Thymus (tissue), 11 donors: ENCODE results near the gene HSP90B1. TPM values are rescaled to one million over a fixed set of nuclear protein-coding genes. Genes with fewer than 3 reads are reported as not detected.

Experiments
- DNase-seq, 9 donors: peaks; one replicate each; pipeline ENCODE4 v3.0.0-alpha.2; 2013; ENCODE audit warnings: low spot score in 9 of 9, low read depth in 6 of 9, missing footprints in 1 of 9
- H3K27ac ChIP-seq, 2 donors: one replicate each; pipeline ENCODE4 v1.5.1; 2013; ENCODE audit warnings: control low read depth in 1 of 2, low read depth in 1 of 2, low read length in 1 of 2, mild to moderate bottlenecking in 1 of 2, moderate library complexity in 1 of 2
- H3K27me3 ChIP-seq, 2 donors: one replicate each; pipeline ENCODE4 v1.5.1; 2013; ENCODE audit warnings: low read length in 1 of 2; ENCODE audit not compliant: control insufficient read depth in 2 of 2, insufficient read depth in 1 of 2
- H3K36me3 ChIP-seq, 2 donors: one replicate each; pipeline ENCODE4 v1.5.1; 2013; ENCODE audit warnings: low read length in 1 of 2, mild to moderate bottlenecking in 1 of 2, moderate library complexity in 1 of 2; ENCODE audit not compliant: control insufficient read depth in 2 of 2, insufficient read depth in 2 of 2
- H3K4me1 ChIP-seq, 2 donors: one replicate each; pipeline ENCODE4 v1.5.1; 2013; ENCODE audit warnings: low read length in 2 of 2; ENCODE audit not compliant: control insufficient read depth in 2 of 2, insufficient read depth in 2 of 2
- H3K4me3 ChIP-seq, 2 donors: one replicate each; pipeline ENCODE4 v1.5.1; 2013; ENCODE audit warnings: low read length in 2 of 2, control low read depth in 1 of 2, mild to moderate bottlenecking in 1 of 2
- H3K9me3 ChIP-seq, 2 donors: one replicate each; pipeline ENCODE4 v1.5.1; 2013; ENCODE audit warnings: low read length in 1 of 2, mild to moderate bottlenecking in 1 of 2; ENCODE audit not compliant: control insufficient read depth in 2 of 2, insufficient read depth in 1 of 2
- WGBS: extraction: QIAGEN DNeasy Blood & Tissue Kit; methylation state at CpG from one replicate; pipeline ENCODE4 v1.1.7; 2013; 5-methylcytosine and 5-hydroxymethylcytosine counted together
- polyA plus RNA-seq: library from polyadenylated mRNA; stranded (reverse); fragments of 200-250 nt; gene quantifications from one replicate; pipeline ENCODE4 v1.2.3, GENCODE V29; 2013
- total RNA-seq: library from RNA; stranded (reverse); fragments of 120-200 nt; gene quantifications from one replicate; pipeline ENCODE4 v1.2.4, GENCODE V29; 2013
- donor health status: healthy.

The HSP90B1 gene
- total and polyA plus RNA-seq, 2 donors = 309 to 467 TPM

GRCh38 chr12:103897316-103897715 is 32.9 kb upstream of the HSP90B1 start:
- H3K27me3 ChIP-seq = no peaks in the 10 kb centered on the region
- H3K4me3 ChIP-seq = no peak overlapping the region
- no peaks in the 10 kb centered on the region for H3K36me3 ChIP-seq
- no peaks in the 10 kb centered on the region for H3K9me3 ChIP-seq
- no peak for DNase-seq
- peaks cover 16 to 20% of the 10 kb centered on the region in 2 donors for H3K4me1 ChIP-seq
- WGBS = 77% methylated on average over 3 of the region's 3 CpGs
- H3K27ac ChIP-seq = no peak overlapping the region

- Histone ChIP-seq H3K36me3 (no peaks in the 10 kb centered on the region), H3K4me1 (peaks cover 35 to 53% of the 10 kb centered on the region in 2 donors), H3K9me3 (peaks cover 0 to 4% of the 10 kb centered on the region in 2 donors), H3K4me3 (no peak overlapping the region), H3K27me3 (no peaks in the 10 kb centered on the region), H3K27ac (peak overlapping the region; percentile 84 to 94)
- peak; percentile 65 to 95 (median 82) for DNase-seq
- WGBS = 58% methylated on average over 7 of the region's 7 CpGs
These were observed 28.6 kb upstream of the HSP90B1 start for GRCh38 chr12:103901518-103902173.

GRCh38 chr12:103903993-103904392 is 26.2 kb upstream of the HSP90B1 start:
- Histone ChIP-seq H3K27ac (no peak overlapping the region), H3K4me1 (peaks cover 35 to 65% of the 10 kb centered on the region in 2 donors), H3K36me3 (no peaks in the 10 kb centered on the region), H3K4me3 (no peak overlapping the region), H3K9me3 (peaks cover 0 to 4% of the 10 kb centered on the region in 2 donors), H3K27me3 (no peaks in the 10 kb centered on the region)
- WGBS = 96% methylated on average over 1 of the region's 1 CpG
- no peak for DNase-seq

GRCh38 chr12:103905730-103906349 is 24.4 kb upstream of the HSP90B1 start:
- Histone ChIP-seq H3K27ac (no peak overlapping the region), H3K4me1 (peaks cover 30 to 60% of the 10 kb centered on the region in 2 donors), H3K4me3 (no peak overlapping the region), H3K36me3 (no peaks in the 10 kb centered on the region), H3K9me3 (peaks cover 0 to 4% of the 10 kb centered on the region in 2 donors), H3K27me3 (no peaks in the 10 kb centered on the region)
- no peak for DNase-seq
- 85% methylated on average over 4 of the region's 4 CpGs for WGBS

GRCh38 chr12:103908246-103908541 is 22.0 kb upstream of the HSP90B1 start:
- Histone ChIP-seq H3K9me3 (peaks cover 0 to 4% of the 10 kb centered on the region in 2 donors), H3K4me1 (peaks cover 11 to 37% of the 10 kb centered on the region in 2 donors), H3K4me3 (no peak overlapping the region), H3K36me3 (no peaks in the 10 kb centered on the region), H3K27me3 (no peaks in the 10 kb centered on the region), H3K27ac (no peak overlapping the region)
- no peak for DNase-seq

- Histone ChIP-seq H3K9me3 (peaks cover 0 to 4% of the 10 kb centered on the region in 2 donors), H3K36me3 (no peaks in the 10 kb centered on the region), H3K4me3 (no peak overlapping the region), H3K27ac (no peak overlapping the region), H3K4me1 (peaks cover 11 to 30% of the 10 kb centered on the region in 2 donors), H3K27me3 (no peaks in the 10 kb centered on the region)
- 87% methylated on average over 2 of the region's 2 CpGs for WGBS
- DNase-seq = no peak
These were observed 21.3 kb upstream of the HSP90B1 start for GRCh38 chr12:103908877-103909276.

- Histone ChIP-seq H3K36me3 (no peaks in the 10 kb centered on the region), H3K9me3 (peaks cover 0 to 4% of the 10 kb centered on the region in 2 donors), H3K27me3 (no peaks in the 10 kb centered on the region), H3K4me1 (peaks cover 2 to 21% of the 10 kb centered on the region in 2 donors), H3K4me3 (no peak overlapping the region), H3K27ac (no peak overlapping the region)
- 97% methylated on average over 1 of the region's 1 CpG for WGBS
- DNase-seq = no peak
These were observed 20.4 kb upstream of the HSP90B1 start for GRCh38 chr12:103909811-103910210.

- no peak overlapping the region for H3K27ac ChIP-seq
- H3K36me3 ChIP-seq = no peaks in the 10 kb centered on the region
- H3K4me1 ChIP-seq = peaks cover 0 to 28% of the 10 kb centered on the region in 2 donors
- no peak for DNase-seq
- no peaks in the 10 kb centered on the region for H3K9me3 ChIP-seq
- 96% methylated on average over 1 of the region's 1 CpG for WGBS
- H3K27me3 ChIP-seq = no peaks in the 10 kb centered on the region
- H3K4me3 ChIP-seq = no peak overlapping the region
These were observed 18.1 kb upstream of the HSP90B1 start for GRCh38 chr12:103912069-103912468.

GRCh38 chr12:103913100-103913499 is 17.1 kb upstream of the HSP90B1 start:
- WGBS = 96% methylated on average over 3 of the region's 3 CpGs
- H3K27me3 ChIP-seq = no peaks in the 10 kb centered on the region
- H3K4me1 ChIP-seq = peaks cover 0 to 24% of the 10 kb centered on the region in 2 donors
- no peak overlapping the region for H3K27ac ChIP-seq
- peaks cover 0 to 7% of the 10 kb centered on the region in 2 donors for H3K9me3 ChIP-seq
- DNase-seq = no peak
- no peaks in the 10 kb centered on the region for H3K36me3 ChIP-seq
- no peak overlapping the region for H3K4me3 ChIP-seq
